Peyer's patch (tissue), 4 donors: ENCODE measurements around the gene GYPA. TPM values are rescaled to one million over a fixed set of nuclear protein-coding genes. Genes with fewer than 3 reads are reported as not detected.

Experiments
- DNase-seq, 3 donors: peaks; one replicate each; pipeline ENCODE4 v3.0.0-alpha.2; 2017 to 2019
- H3K27ac ChIP-seq, 4 donors: fragments of 200-600 bp; sonication (generic); one replicate each; pipeline ENCODE4 v1.5.1; 2016 to 2019
- H3K27me3 ChIP-seq, 2 donors: fragments of 200-600 bp; sonication (generic); one replicate each; pipeline ENCODE4 v1.5.1; 2019
- H3K36me3 ChIP-seq, 3 donors: fragments of 200-600 bp; sonication (generic); one replicate each; pipeline ENCODE4 v1.5.1; 2016 to 2019
- H3K4me1 ChIP-seq, 4 donors: fragments of 200-600 bp; sonication (generic); one replicate each; pipeline ENCODE4 v1.5.1; 2016 to 2019
- H3K4me3 ChIP-seq, 4 donors: fragments of 200-600 bp; sonication (generic); 1 replicate in 3 of 4; 2 replicates in 1 of 4; pipeline ENCODE4 v1.5.1; 2016 to 2019; ENCODE audit warnings: mild to moderate bottlenecking in 1 of 4
- H3K9me3 ChIP-seq, 4 donors: fragments of 200-600 bp; sonication (generic); one replicate each; pipeline ENCODE4 v1.5.1; 2016 to 2019; ENCODE audit warnings: mild to moderate bottlenecking in 1 of 4
- POLR2A ChIP-seq, 2 donors: fragments of 450-650 bp; IDR thresholded peaks; one replicate each; pipeline ENCODE4 v1.5.1; 2017; ENCODE audit warnings: antibody characterized with exemption in 2 of 2, mild to moderate bottlenecking in 2 of 2, moderate library complexity in 2 of 2
- total RNA-seq, 4 donors: library from RNA; depleted of rRNA; stranded (reverse); fragments of >200 nt; gene quantifications; one replicate each; pipeline ENCODE4 v1.1.0, GENCODE V29; 2016
- TF ChIP-seq, protein P1 (sequence below), 6 experiments: fragments of 450-650 bp in 4 of 6; fragments of 200-600 bp in 2 of 6; sonication (generic) in 1 of 6; IDR thresholded peaks; one replicate each; pipeline ENCODE4 v1.5.1; 2017 to 2019; ENCODE audit warnings: antibody characterized with exemption in 6 of 6, mild to moderate bottlenecking in 3 of 6, moderate library complexity in 1 of 6

Gene GYPA
- total RNA-seq, 4 donors from 2014 or later = not detected

GRCh38 chr4:144179152-144179739 lies 38.7 kb upstream of the GYPA start:
- H3K27me3 ChIP-seq = no peaks in the 10 kb centered on the region
- no peak overlapping the region for H3K27ac ChIP-seq
- TF ChIP-seq POLR2A (IDR thresholded peaks at IDR 0.05) = no peak
- TF ChIP-seq, protein P1, sequence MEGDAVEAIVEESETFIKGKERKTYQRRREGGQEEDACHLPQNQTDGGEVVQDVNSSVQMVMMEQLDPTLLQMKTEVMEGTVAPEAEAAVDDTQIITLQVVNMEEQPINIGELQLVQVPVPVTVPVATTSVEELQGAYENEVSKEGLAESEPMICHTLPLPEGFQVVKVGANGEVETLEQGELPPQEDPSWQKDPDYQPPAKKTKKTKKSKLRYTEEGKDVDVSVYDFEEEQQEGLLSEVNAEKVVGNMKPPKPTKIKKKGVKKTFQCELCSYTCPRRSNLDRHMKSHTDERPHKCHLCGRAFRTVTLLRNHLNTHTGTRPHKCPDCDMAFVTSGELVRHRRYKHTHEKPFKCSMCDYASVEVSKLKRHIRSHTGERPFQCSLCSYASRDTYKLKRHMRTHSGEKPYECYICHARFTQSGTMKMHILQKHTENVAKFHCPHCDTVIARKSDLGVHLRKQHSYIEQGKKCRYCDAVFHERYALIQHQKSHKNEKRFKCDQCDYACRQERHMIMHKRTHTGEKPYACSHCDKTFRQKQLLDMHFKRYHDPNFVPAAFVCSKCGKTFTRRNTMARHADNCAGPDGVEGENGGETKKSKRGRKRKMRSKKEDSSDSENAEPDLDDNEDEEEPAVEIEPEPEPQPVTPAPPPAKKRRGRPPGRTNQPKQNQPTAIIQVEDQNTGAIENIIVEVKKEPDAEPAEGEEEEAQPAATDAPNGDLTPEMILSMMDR (IDR thresholded peaks at IDR 0.05) = no peak
- no peak overlapping the region for H3K4me3 ChIP-seq
- no peaks in the 10 kb centered on the region for H3K4me1 ChIP-seq
- no peaks in the 10 kb centered on the region for H3K9me3 ChIP-seq
- no peaks in the 10 kb centered on the region for H3K36me3 ChIP-seq
- DNase-seq = no peak

GRCh38 chr4:144178414-144178813 lies 37.9 kb upstream of the GYPA start:
- no peaks in the 10 kb centered on the region for H3K9me3 ChIP-seq
- H3K4me1 ChIP-seq = no peaks in the 10 kb centered on the region
- DNase-seq = no peak
- TF ChIP-seq POLR2A (IDR thresholded peaks at IDR 0.05) = no peak
- TF ChIP-seq, protein P1 (IDR thresholded peaks at IDR 0.05) = no peak
- H3K4me3 ChIP-seq = no peak overlapping the region
- H3K27me3 ChIP-seq = no peaks in the 10 kb centered on the region
- no peak overlapping the region for H3K27ac ChIP-seq
- no peaks in the 10 kb centered on the region for H3K36me3 ChIP-seq

- Histone ChIP-seq H3K27me3 (no peaks in the 10 kb centered on the region), H3K36me3 (no peaks in the 10 kb centered on the region), H3K4me1 (no peaks in the 10 kb centered on the region), H3K9me3 (no peaks in the 10 kb centered on the region), H3K27ac (no peak overlapping the region), H3K4me3 (no peak overlapping the region)
- TF ChIP-seq, protein P1 (IDR thresholded peaks at IDR 0.05) = no peak
- no peak for TF ChIP-seq POLR2A (IDR thresholded peaks at IDR 0.05)
- no peak for DNase-seq
Observed at GRCh38 chr4:144176476-144176875, 36.0 kb upstream of the GYPA start.

DNA sequence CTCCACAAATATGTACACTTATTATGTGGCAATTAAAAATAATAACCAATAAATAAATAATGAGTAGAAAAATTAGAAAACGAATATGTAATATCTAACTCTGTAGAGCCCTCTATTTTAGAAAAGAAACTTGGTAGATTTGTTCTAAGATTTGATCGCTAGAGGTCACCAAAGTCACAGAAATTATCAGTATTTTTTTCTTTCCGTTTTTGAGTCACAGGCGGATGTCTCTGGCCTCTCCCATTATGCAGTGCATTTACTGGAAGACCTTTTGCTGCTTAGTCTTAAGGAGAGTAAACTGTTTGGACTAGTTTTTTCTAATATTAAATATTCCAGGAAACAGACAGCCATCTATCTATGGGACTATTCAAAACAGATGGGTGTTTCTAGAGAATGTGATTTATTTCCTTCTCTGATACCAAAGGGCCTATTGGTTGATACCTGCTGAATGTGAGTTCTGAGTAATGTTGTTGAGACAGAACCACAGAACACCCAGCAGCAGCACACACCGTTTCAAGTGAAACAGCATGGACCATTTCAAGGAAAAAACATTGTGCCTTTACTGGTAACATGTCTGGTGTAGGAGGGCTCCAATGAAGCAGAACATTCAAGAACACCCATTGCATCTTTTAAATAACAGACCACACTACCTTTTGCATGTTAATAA lies 34.0 kb upstream of the GYPA start:
- Histone ChIP-seq H3K27me3 (no peaks in the 10 kb centered on the region), H3K9me3 (no peaks in the 10 kb centered on the region), H3K4me3 (no peak overlapping the region), H3K36me3 (no peaks in the 10 kb centered on the region), H3K27ac (no peak overlapping the region), H3K4me1 (no peaks in the 10 kb centered on the region)
- no peak for DNase-seq
- TF ChIP-seq, protein P1 (IDR thresholded peaks at IDR 0.05) = peak in 5 of 6 experiments; percentile 6 to 56 (median 46)
- no peak for TF ChIP-seq POLR2A (IDR thresholded peaks at IDR 0.05)

- H3K36me3 ChIP-seq = no peaks in the 10 kb centered on the region
- H3K4me1 ChIP-seq = no peaks in the 10 kb centered on the region
- no peak overlapping the region for H3K4me3 ChIP-seq
- DNase-seq = no peak
- TF ChIP-seq POLR2A (IDR thresholded peaks at IDR 0.05) = no peak
- TF ChIP-seq, protein P1 (IDR thresholded peaks at IDR 0.05) = no peak
- no peak overlapping the region for H3K27ac ChIP-seq
- no peaks in the 10 kb centered on the region for H3K9me3 ChIP-seq
- H3K27me3 ChIP-seq = no peaks in the 10 kb centered on the region
Observed at GRCh38 chr4:144171697-144172096, 31.2 kb upstream of the GYPA start.
